ENCODE results near the gene MAGEB3. TPM values are rescaled to one million over a fixed set of nuclear protein-coding genes. Genes with fewer than 3 reads are reported as not detected.
A peak's percentile ranks its signal among the peaks of the same experiment; 100 is the strongest.

MAGEB3 gene
- total and polyA plus RNA-seq, 9 of the 15 experiments (the other 6 are each of a cell fraction or from before 2014, with no cell fraction given): 0.07 to 0.11 TPM; not detected in 7

DNA sequence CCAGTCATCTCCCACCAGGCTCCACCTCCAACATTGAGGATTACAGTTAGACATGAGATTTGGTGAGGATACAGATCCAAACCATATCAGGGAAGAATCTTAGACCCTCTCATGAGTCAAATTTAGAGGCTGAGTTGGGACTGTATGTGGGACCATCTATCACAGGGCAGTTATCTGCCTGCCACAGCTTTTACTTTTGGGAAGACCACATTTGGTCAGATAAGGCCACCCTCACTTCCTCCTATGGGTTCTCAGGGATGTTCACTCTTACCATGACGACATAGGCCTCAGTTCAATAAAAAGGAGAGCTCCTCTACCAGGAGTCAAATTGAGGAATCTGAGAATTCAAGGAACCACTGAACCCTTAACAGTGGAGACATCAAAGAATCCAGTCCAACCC, 13.0 kb upstream of the MAGEB3 start (continued):
- TF ChIP-seq MGA (IDR thresholded peaks at IDR 0.05) (no peak), HDAC6 (IDR thresholded peaks at IDR 0.05; ENCODE audit: low read depth, low read length) (no peak), TCF7L2 (IDR thresholded peaks at IDR 0.05; ENCODE audit: low read depth, low read length) (no peak), CREBBP (IDR thresholded peaks at IDR 0.05; ENCODE audit: low read depth, low read length) (no peak), SMARCA5 (IDR thresholded peaks at IDR 0.05) (no peak), MAFG (tag; conservative IDR thresholded peaks at IDR 0.05) (no peak), BHLHE40 (IDR thresholded peaks at IDR 0.05; ENCODE audit: low read length) (no peak), ELF1 (tag; IDR thresholded peaks at IDR 0.05) (peak; percentile 13; the same call in 1 of the 2 replicates), ZNF436 (CRISPR knock-in tag; IDR thresholded peaks at IDR 0.05) (no peak), NBN (IDR thresholded peaks at IDR 0.05; ENCODE audit: low read depth) (no peak), TFAP4 (CRISPR knock-in tag; IDR thresholded peaks at IDR 0.05; ENCODE audit: borderline replicate concordance) (no peak), PRMT5 (CRISPR knock-in tag; IDR thresholded peaks at IDR 0.05) (no peak), ZNF184 (CRISPR knock-in tag; IDR thresholded peaks at IDR 0.05) (no peak), ZNF121 (CRISPR knock-in tag; conservative IDR thresholded peaks at IDR 0.05) (no peak), ZNF780A (CRISPR knock-in tag; IDR thresholded peaks at IDR 0.05) (no peak), MEIS2 (IDR thresholded peaks at IDR 0.05; ENCODE audit: partially characterized antibody) (peak; percentile 69), SOX6 (IDR thresholded peaks at IDR 0.05) (0 out of 2 replicates have a peak, but pooled peaks have one; percentile 24)
- TF ChIP-seq, protein P1, sequence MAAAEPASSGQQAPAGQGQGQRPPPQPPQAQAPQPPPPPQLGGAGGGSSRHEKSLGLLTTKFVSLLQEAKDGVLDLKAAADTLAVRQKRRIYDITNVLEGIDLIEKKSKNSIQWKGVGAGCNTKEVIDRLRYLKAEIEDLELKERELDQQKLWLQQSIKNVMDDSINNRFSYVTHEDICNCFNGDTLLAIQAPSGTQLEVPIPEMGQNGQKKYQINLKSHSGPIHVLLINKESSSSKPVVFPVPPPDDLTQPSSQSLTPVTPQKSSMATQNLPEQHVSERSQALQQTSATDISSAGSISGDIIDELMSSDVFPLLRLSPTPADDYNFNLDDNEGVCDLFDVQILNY (CRISPR knock-in tag; IDR thresholded peaks at IDR 0.05): no peak
